K562 (cell line): ENCODE results near the gene CDC27. TPM values are rescaled to one million over a fixed set of nuclear protein-coding genes. Genes with fewer than 3 reads are reported as not detected.

ENCODE experiments used
- ESRRA ChIP-seq: fragments of 450-650 bp; IDR thresholded peaks from 2 replicates; pipeline ENCODE4 v1.6.1; 2014; ENCODE audit warnings: low read depth, mild to moderate bottlenecking, moderate library complexity, borderline replicate concordance
- MAFG ChIP-seq: fragments of 450-650 bp; conservative IDR thresholded peaks from 2 replicates; pipeline ENCODE4 v1.6.1; 2016; ENCODE audit warnings: missing genetic modification characterization, missing compliant biosample characterization
- MEIS2 ChIP-seq: fragments of 450-650 bp; IDR thresholded peaks from 2 replicates; pipeline ENCODE4 v1.6.1; 2014; ENCODE audit warnings: mild to moderate bottlenecking; ENCODE audit not compliant: partially characterized antibody
- MLLT1 ChIP-seq, 2 experiments: fragments of 450-650 bp; IDR thresholded peaks; 2 replicates each; pipeline ENCODE4 v1.6.1; 2016
- NR2C2 ChIP-seq, 2 experiments: fragments of 200-800 bp in 1 of 2; sonication (Bioruptor generic) in 1 of 2; sonication (generic) in 1 of 2; formaldehyde crosslinking in 1 of 2; IDR thresholded peaks; 2 replicates each; pipeline versions ENCODE4 v1.6.1 to v1.8.0; 2016 to 2022; ENCODE audit warnings: mild to moderate bottlenecking in 1 of 2, missing compliant biosample characterization in 1 of 2, missing genetic modification characterization in 1 of 2, missing genetic modification reagents in 1 of 2
- PCBP2 ChIP-seq: fragments of 200-400 bp; formaldehyde crosslinking; IDR thresholded peaks from 2 replicates; pipeline ENCODE4 v1.6.1; 2018; ENCODE audit warnings: low read length, low read depth, mild to moderate bottlenecking, moderate library complexity; ENCODE audit not compliant: poor library complexity, severe bottlenecking
- PKNOX1 ChIP-seq: fragments of 450-650 bp; IDR thresholded peaks from 2 replicates; pipeline ENCODE4 v1.6.1; 2016
- SPI1 ChIP-seq: IDR thresholded peaks from 2 replicates; pipeline ENCODE4 v1.6.1; 2011; ENCODE audit warnings: low read depth, low read length, control low read depth, borderline replicate concordance
- SREBF1 ChIP-seq: fragments of 150-350 bp; IDR thresholded peaks from 2 replicates; pipeline ENCODE4 v1.6.1; 2014; ENCODE audit warnings: antibody characterized with exemption, low read depth, low read length, borderline replicate concordance
- TEAD1 ChIP-seq, 2 experiments: fragments of 450-650 bp in 1 of 2; sonication (generic) in 1 of 2; formaldehyde crosslinking; IDR thresholded peaks; 2 replicates each; pipeline versions ENCODE4 v1.4.0 to v1.8.0; 2020 to 2022; ENCODE audit warnings: mild to moderate bottlenecking in 2 of 2, missing genetic modification reagents in 1 of 2
- ZNF140 ChIP-seq: fragments of 250-450 bp; sonication (Bioruptor Pico); IDR thresholded peaks from 2 replicates; pipeline ENCODE4 v1.8.0; 2021; ENCODE audit warnings: moderate library complexity, mild to moderate bottlenecking, inconsistent platforms
- ZNF449 ChIP-seq: fragments of 250-450 bp; sonication (Bioruptor Pico); IDR thresholded peaks from 2 replicates; pipeline ENCODE4 v1.8.0; 2022; ENCODE audit warnings: moderate library complexity, mild to moderate bottlenecking, inconsistent platforms
- polyA plus RNA-seq, 8 experiments: library from polyadenylated mRNA; depleted of rRNA in 4 of 8; stranded (reverse) in 5 of 8; unstranded in 3 of 8; fragments of >200 nt; fragmentation: Nextera tagmentation in 2 of 8; fragmentation: Illumina TruSeq in 1 of 8; extraction: Ambion mirVana in 2 of 8; extraction: Trizol in 1 of 8; gene quantifications; 2 replicates each; pipeline versions ENCODE4 v1.2.1 to v1.2.3, GENCODE V29; 2011 to 2014; ENCODE audit warnings: inconsistent platforms in 1 of 8, missing spikeins in 1 of 8
- total RNA-seq, 7 experiments: library from RNA; depleted of rRNA in 6 of 7; stranded (reverse); fragments of >200 nt in 6 of 7; fragmentation: Illumina TruSeq in 2 of 7; extraction: Trizol in 2 of 7; gene quantifications; 2 replicates each; pipeline versions ENCODE4 v1.2.1 to v1.2.3, GENCODE V29; 2011 to 2021; ENCODE audit warnings: low replicate concordance in 1 of 7
- TF ChIP-seq, protein P1 (sequence below): fragments of 250-450 bp; sonication (Bioruptor Pico); IDR thresholded peaks from 2 replicates; pipeline ENCODE4 v1.4.0; 2020
- TF ChIP-seq, protein P2 (sequence below): fragments of 450-650 bp; formaldehyde crosslinking; IDR thresholded peaks from 2 replicates; pipeline ENCODE4 v1.4.0; 2020; ENCODE audit warnings: mild to moderate bottlenecking, moderate library complexity

The CDC27 gene
- total and polyA plus RNA-seq, 9 of the 15 experiments (the other 6 are each of a cell fraction or from before 2014, with no cell fraction given): 28.6 to 155 (median 94.1) TPM

- TF ChIP-seq, protein P1, sequence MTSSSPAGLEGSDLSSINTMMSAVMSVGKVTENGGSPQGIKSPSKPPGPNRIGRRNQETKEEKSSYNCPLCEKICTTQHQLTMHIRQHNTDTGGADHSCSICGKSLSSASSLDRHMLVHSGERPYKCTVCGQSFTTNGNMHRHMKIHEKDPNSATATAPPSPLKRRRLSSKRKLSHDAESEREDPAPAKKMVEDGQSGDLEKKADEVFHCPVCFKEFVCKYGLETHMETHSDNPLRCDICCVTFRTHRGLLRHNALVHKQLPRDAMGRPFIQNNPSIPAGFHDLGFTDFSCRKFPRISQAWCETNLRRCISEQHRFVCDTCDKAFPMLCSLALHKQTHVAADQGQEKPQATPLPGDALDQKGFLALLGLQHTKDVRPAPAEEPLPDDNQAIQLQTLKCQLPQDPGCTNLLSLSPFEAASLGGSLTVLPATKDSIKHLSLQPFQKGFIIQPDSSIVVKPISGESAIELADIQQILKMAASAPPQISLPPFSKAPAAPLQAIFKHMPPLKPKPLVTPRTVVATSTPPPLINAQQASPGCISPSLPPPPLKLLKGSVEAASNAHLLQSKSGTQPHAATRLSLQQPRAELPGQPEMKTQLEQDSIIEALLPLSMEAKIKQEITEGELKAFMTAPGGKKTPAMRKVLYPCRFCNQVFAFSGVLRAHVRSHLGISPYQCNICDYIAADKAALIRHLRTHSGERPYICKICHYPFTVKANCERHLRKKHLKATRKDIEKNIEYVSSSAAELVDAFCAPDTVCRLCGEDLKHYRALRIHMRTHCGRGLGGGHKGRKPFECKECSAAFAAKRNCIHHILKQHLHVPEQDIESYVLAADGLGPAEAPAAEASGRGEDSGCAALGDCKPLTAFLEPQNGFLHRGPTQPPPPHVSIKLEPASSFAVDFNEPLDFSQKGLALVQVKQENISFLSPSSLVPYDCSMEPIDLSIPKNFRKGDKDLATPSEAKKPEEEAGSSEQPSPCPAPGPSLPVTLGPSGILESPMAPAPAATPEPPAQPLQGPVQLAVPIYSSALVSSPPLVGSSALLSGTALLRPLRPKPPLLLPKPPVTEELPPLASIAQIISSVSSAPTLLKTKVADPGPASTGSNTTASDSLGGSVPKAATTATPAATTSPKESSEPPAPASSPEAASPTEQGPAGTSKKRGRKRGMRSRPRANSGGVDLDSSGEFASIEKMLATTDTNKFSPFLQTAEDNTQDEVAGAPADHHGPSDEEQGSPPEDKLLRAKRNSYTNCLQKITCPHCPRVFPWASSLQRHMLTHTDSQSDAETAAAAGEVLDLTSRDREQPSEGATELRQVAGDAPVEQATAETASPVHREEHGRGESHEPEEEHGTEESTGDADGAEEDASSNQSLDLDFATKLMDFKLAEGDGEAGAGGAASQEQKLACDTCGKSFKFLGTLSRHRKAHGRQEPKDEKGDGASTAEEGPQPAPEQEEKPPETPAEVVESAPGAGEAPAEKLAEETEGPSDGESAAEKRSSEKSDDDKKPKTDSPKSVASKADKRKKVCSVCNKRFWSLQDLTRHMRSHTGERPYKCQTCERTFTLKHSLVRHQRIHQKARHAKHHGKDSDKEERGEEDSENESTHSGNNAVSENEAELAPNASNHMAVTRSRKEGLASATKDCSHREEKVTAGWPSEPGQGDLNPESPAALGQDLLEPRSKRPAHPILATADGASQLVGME (CRISPR knock-in tag): 0 out of 2 replicates have a peak, but pooled peaks have one; percentile 49
- TF ChIP-seq NR2C2 (CRISPR knock-in tag; IDR thresholded peaks at IDR 0.05): no peak
- TF ChIP-seq NR2C2 (tag; IDR thresholded peaks at IDR 0.05): peak; percentile 19; the same call in 1 of the 2 replicates
- TF ChIP-seq TEAD1 (CRISPR knock-in tag; IDR thresholded peaks at IDR 0.05): peak in 1 of 2 experiments; percentile 30; a peak in 1 of 4 replicates
- TF ChIP-seq ZNF449 (CRISPR knock-in tag): no peak
- no peak for TF ChIP-seq SREBF1
- no peak for TF ChIP-seq ESRRA
- TF ChIP-seq PKNOX1: peak; percentile 51
- TF ChIP-seq, protein P2, sequence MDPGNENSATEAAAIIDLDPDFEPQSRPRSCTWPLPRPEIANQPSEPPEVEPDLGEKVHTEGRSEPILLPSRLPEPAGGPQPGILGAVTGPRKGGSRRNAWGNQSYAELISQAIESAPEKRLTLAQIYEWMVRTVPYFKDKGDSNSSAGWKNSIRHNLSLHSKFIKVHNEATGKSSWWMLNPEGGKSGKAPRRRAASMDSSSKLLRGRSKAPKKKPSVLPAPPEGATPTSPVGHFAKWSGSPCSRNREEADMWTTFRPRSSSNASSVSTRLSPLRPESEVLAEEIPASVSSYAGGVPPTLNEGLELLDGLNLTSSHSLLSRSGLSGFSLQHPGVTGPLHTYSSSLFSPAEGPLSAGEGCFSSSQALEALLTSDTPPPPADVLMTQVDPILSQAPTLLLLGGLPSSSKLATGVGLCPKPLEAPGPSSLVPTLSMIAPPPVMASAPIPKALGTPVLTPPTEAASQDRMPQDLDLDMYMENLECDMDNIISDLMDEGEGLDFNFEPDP (CRISPR knock-in tag): no peak
- TF ChIP-seq MAFG (tag): peak; percentile 32; the same call in 1 of the 2 replicates
- peak; percentile 75 for TF ChIP-seq SPI1
- TF ChIP-seq PCBP2: no peak
- TF ChIP-seq MLLT1 (IDR thresholded peaks at IDR 0.05): no peak
- TF ChIP-seq ZNF140 (CRISPR knock-in tag): 0 out of 2 replicates have a peak, but pooled peaks have one; percentile 19
- TF ChIP-seq MEIS2: peak; percentile 53
These were observed 15.8 kb upstream of the CDC27 start (continued) for GRCh38 chr17:47204722-47205418.
